ENCODE measurements around the gene CRAMP1. TPM values are rescaled to one million over a fixed set of nuclear protein-coding genes. Genes with fewer than 3 reads are reported as not detected.

Gene CRAMP1
- total and polyA plus RNA-seq, 2 of the 8 experiments (the other 6 are each of a cell fraction or from before 2014, with no cell fraction given), result 19.2 to 23.2 TPM

DNA sequence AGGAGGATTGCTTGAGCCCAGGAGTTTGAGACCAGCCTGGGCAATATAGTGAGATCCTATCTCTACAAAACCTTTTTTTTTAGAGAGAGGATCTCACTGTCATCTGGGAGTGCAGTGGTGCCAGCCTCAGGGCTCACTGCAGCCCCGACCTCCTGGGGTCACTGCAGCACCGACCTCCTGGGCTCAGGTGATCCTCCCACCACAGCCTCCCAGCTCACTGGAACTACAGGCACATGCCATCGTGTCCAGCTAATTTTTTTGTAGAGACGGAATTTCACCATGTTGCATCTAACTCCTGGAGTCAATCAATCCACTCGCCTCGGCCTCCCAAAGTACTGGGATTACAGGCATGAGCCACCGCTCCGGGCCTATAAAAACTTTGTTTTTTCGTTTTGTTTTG is 109.2 kb downstream of the CRAMP1 start:
- Histone ChIP-seq H4K8ac (ENCODE audit: extremely low read depth, insufficient read depth, low read length) (no peak overlapping the region), H2BK12ac (ENCODE audit: low read depth, low read length) (no peak overlapping the region), H3K4me3 (ENCODE audit: extremely low read depth in 1 of 4, insufficient read depth in 2 of 4, low read depth in 3 of 4, low read length in 4 of 4) (no peak overlapping the region), H3K79me1 (ENCODE audit: low read depth, low read length) (peaks cover 2% of the 10 kb centered on the region), H3K23ac (ENCODE audit: insufficient read length) (no peak overlapping the region), H2AK5ac (ENCODE audit: low read depth, low read length) (no peak overlapping the region), H2BK120ac (replicated peaks; ENCODE audit: low read depth, low read length) (no peak overlapping the region), H2BK15ac (ENCODE audit: low read length) (no peak overlapping the region), H3K14ac (ENCODE audit: insufficient read length) (no peak overlapping the region), H3K9me3 (ENCODE audit: insufficient read depth in 2 of 2, low read depth in 1 of 2, low read length in 1 of 2) (no peaks in the 10 kb centered on the region), H3K27ac (ENCODE audit: low read depth, low read length) (no peak overlapping the region), H3K9ac (replicated peaks in 1 of 4; ENCODE audit: extremely low read depth in 1 of 4, low read depth in 3 of 4, low read length in 3 of 4) (no peak overlapping the region), H4K20me1 (replicated peaks in 1 of 2; ENCODE audit: control insufficient read depth in 1 of 2, insufficient read depth in 2 of 2, low read length in 2 of 2) (peaks cover 0 to 11% of the 10 kb centered on the region in 2 experiments), H2BK5ac (ENCODE audit: low read depth, low read length) (no peak overlapping the region), H3K27me3 (replicated peaks in 1 of 4; ENCODE audit: control insufficient read depth in 3 of 4, extremely low read depth in 1 of 4, insufficient read depth in 3 of 4, low read length in 3 of 4) (no peaks in the 10 kb centered on the region), H3K79me2 (ENCODE audit: control insufficient read depth in 1 of 2, insufficient read depth in 2 of 2, low read length in 2 of 2) (peaks cover 2 to 3% of the 10 kb centered on the region in 2 experiments; a peak in 2 of 4 replicates), H3K4me2 (ENCODE audit: insufficient read depth in 1 of 2, low read depth in 2 of 2, low read length in 2 of 2) (no peak overlapping the region), H3K23me2 (ENCODE audit: low read depth, low read length) (no peaks in the 10 kb centered on the region), H2AFZ (ENCODE audit: low read length) (no peak overlapping the region), H3K18ac (ENCODE audit: extremely low read depth, low read length) (no peak overlapping the region), H2BK20ac (ENCODE audit: low read length) (no peak overlapping the region), H3K36me3 (ENCODE audit: control insufficient read depth in 2 of 4, insufficient read depth in 4 of 4, low read length in 3 of 4) (no peaks in the 10 kb centered on the region), H4K5ac (ENCODE audit: insufficient read length, low read depth, low read length) (no peak overlapping the region), H4K91ac (replicated peaks; ENCODE audit: insufficient read length, low read length) (no peak overlapping the region), H3K4ac (replicated peaks; ENCODE audit: insufficient read length, low read depth, low read length) (no peak overlapping the region), H3K56ac (replicated peaks; ENCODE audit: insufficient read length, low read depth, low read length) (no peak overlapping the region), H3K4me1 (replicated peaks in 1 of 4; ENCODE audit: control insufficient read depth in 3 of 4, insufficient read depth in 4 of 4, low read length in 3 of 4) (no peaks in the 10 kb centered on the region)
- DNase-seq (ENCODE audit: low read depth in 1 of 2, low spot score in 2 of 2) (no peak), FAIRE-seq (no peak)
- WGBS, 2 experiments (ENCODE audit: extremely low coverage in 1 of 2, insufficient coverage in 1 of 2, insufficient read length in 1 of 2, insufficient replicate concordance in 2 of 2, low coverage in 1 of 2, low lambda C conversion rate in 2 of 2, missing lambda C conversion rate in 1 of 2), result 88% methylated on average over 9 of the region's 9 CpGs; no CpG with 5 or more reads in 1 of the 2 experiments
- POLR2A ChIA-PET (ENCODE audit: partially characterized antibody), result interaction anchor here (0.6 to 1.9 kb wide), 2 partner anchors 14 to 482 kb away, joined by 3 to 5 read pairs; no protein-coding TSS in a partner anchor
- CTCF ChIA-PET (ENCODE audit: partially characterized antibody), result interaction anchor here (1.0 kb wide), 1 partner anchor 183 kb away, joined by 3 read pairs; no protein-coding TSS in a partner anchor
- TF ChIP-seq POLR2A (IDR thresholded peaks at IDR 0.05; ENCODE audit: control extremely low read depth in 1 of 2, low read depth in 2 of 2, low read length in 2 of 2) (no peak), RAD21 (IDR thresholded peaks at IDR 0.05 in 1 of 2, conservative IDR thresholded peaks at IDR 0.05 in 1 of 2; ENCODE audit: low read depth in 2 of 2, low read length in 2 of 2) (no peak), KDM1A (IDR thresholded peaks at IDR 0.05; ENCODE audit: borderline replicate concordance, low read length) (no peak), POU5F1 (IDR thresholded peaks at IDR 0.05; ENCODE audit: low read depth, low read length) (no peak), RNF2 (IDR thresholded peaks at IDR 0.05; ENCODE audit: borderline replicate concordance, low read depth, low read length, missing control alignments, poor library complexity, severe bottlenecking) (no peak), EGR1 (IDR thresholded peaks at IDR 0.05; ENCODE audit: borderline replicate concordance, low read depth, low read length) (no peak), TCF12 (IDR thresholded peaks at IDR 0.05; ENCODE audit: low read depth, low read length) (no peak), SAP30 (IDR thresholded peaks at IDR 0.05; ENCODE audit: insufficient read depth, insufficient replicate concordance, low read length) (no peak), TBP (IDR thresholded peaks at IDR 0.05; ENCODE audit: low read depth, low read length) (no peak), HDAC6 (IDR thresholded peaks at IDR 0.05; ENCODE audit: low read depth, low read length) (no peak), EP300 (IDR thresholded peaks at IDR 0.05; ENCODE audit: borderline replicate concordance in 1 of 2, low read depth in 2 of 2, low read length in 2 of 2) (no peak)
- TF ChIP-seq, protein P1, sequence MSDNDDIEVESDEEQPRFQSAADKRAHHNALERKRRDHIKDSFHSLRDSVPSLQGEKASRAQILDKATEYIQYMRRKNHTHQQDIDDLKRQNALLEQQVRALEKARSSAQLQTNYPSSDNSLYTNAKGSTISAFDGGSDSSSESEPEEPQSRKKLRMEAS (IDR thresholded peaks at IDR 0.05), result no peak
